K562 (cell line): ENCODE measurements around the gene KIF3A. TPM values are rescaled to one million over a fixed set of nuclear protein-coding genes. Genes with fewer than 3 reads are reported as not detected.

ENCODE experiments used
- ATAC-seq: fragments of 200-7000 bp; cut with Tn5 transposase; 3 replicates; pipeline ENCODE4 v1.9.1; 2020; ENCODE audit warnings: moderate library complexity
- BruUV-seq: library from RNA; stranded (reverse); fragments of 400-500 nt; replicated peaks from 2 replicates; lab custom pipeline; 2021; lab: Mats Ljungman, UMichigan
- CTCF ChIA-PET: fragments of 300-600 bp; formaldehyde crosslinking; extraction: SDS; loops from one replicate; lab custom pipeline; 2021; ENCODE audit warnings: low intra/inter-chr PET ratio; lab: Yijun Ruan, JAX
- POLR2A ChIA-PET: fragments of 300-600, 350-650 bp; sonication (Branson Sonifier 250); formaldehyde crosslinking; extraction: SDS; loops from one replicate; lab custom pipeline; 2021; ENCODE audit warnings: antibody characterized with exemption, inconsistent platforms; lab: Yijun Ruan, JAX
- DNase-seq, 4 experiments: peaks; one replicate each; pipeline versions ENCODE4 v3.0.0 to v3.0.0-alpha.2; 2011 to 2018; ENCODE audit warnings: low spot score in 3 of 4, mixed read lengths in 3 of 4; ENCODE audit errors: extremely low read depth in 1 of 4
- FAIRE-seq: peaks from 2 replicates; lab custom pipeline; 2011; peaks lifted over from hg19 to GRCh38; lab: Jason Lieb, UNC
- H2AFZ ChIP-seq: 2 replicates; pipeline ENCODE4 v1.6.0; 2011; ENCODE audit warnings: low read depth, low read length, control low read depth, inconsistent platforms
- H3K27ac ChIP-seq: fragments of 200-600 bp; 3 replicates; pipeline ENCODE4 v1.8.0; 2011; ENCODE audit warnings: low read depth, mild to moderate bottlenecking, control low read depth, inconsistent platforms, low read length, moderate library complexity, mixed read lengths; ENCODE audit errors: extremely low read depth
- H3K27me3 ChIP-seq, 2 experiments: fragments of 300-600 bp in 1 of 2; 2 replicates in 1 of 2; 3 replicates in 1 of 2; pipeline versions ENCODE4 v1.6.0 to v1.8.0; 2011; ENCODE audit warnings: inconsistent platforms in 2 of 2, low read length in 2 of 2, mild to moderate bottlenecking in 1 of 2, mixed read lengths in 1 of 2, moderate library complexity in 1 of 2; ENCODE audit not compliant: control insufficient read depth in 2 of 2, insufficient read depth in 2 of 2
- H3K36me3 ChIP-seq: fragments of 300-600 bp; 3 replicates; pipeline ENCODE4 v1.8.0; 2011; ENCODE audit warnings: mild to moderate bottlenecking, low read length, inconsistent platforms; ENCODE audit not compliant: control insufficient read depth, insufficient read depth
- H3K4me1 ChIP-seq, 2 experiments: fragments of 200-600 bp in 1 of 2; replicated peaks in 1 of 2; 2 replicates in 1 of 2; 3 replicates in 1 of 2; pipeline versions ENCODE4 v1.5.1 to v1.8.0; 2011; ENCODE audit warnings: inconsistent platforms in 2 of 2, low read length in 2 of 2, mild to moderate bottlenecking in 1 of 2, mixed read lengths in 1 of 2, moderate library complexity in 1 of 2; ENCODE audit not compliant: control insufficient read depth in 2 of 2, insufficient read depth in 2 of 2
- H3K4me2 ChIP-seq: 2 replicates; pipeline ENCODE4 v1.6.1; 2011; ENCODE audit warnings: low read length, control low read depth, inconsistent platforms, mixed read lengths; ENCODE audit not compliant: insufficient read depth
- H3K4me3 ChIP-seq: fragments of 200-600 bp; sonication (generic), shearing (Covaris generic); 2 replicates; pipeline ENCODE4 v1.5.1; 2016; ENCODE audit warnings: control low read depth, inconsistent platforms
- H3K79me2 ChIP-seq: fragments of 200-600 bp; 3 replicates; pipeline ENCODE4 v1.8.0; 2011; ENCODE audit warnings: low read length, inconsistent platforms; ENCODE audit not compliant: control insufficient read depth, insufficient read depth
- H3K9ac ChIP-seq, 2 experiments: 2 replicates each; pipeline versions ENCODE4 v1.6.0 to v1.6.1; 2011; ENCODE audit warnings: low read depth in 2 of 2, low read length in 2 of 2, control low read depth in 1 of 2, inconsistent platforms in 1 of 2, mild to moderate bottlenecking in 1 of 2, mixed read lengths in 1 of 2; ENCODE audit not compliant: insufficient read depth in 1 of 2
- H3K9me1 ChIP-seq: one replicate; pipeline ENCODE4 v1.6.0; 2011; ENCODE audit warnings: inconsistent platforms, mild to moderate bottlenecking, low read length, moderate library complexity; ENCODE audit not compliant: control insufficient read depth, insufficient read depth
- H3K9me3 ChIP-seq: replicated peaks from 2 replicates; pipeline ENCODE4 v1.5.1; 2011; ENCODE audit warnings: low read depth, low read length, inconsistent platforms; ENCODE audit not compliant: control insufficient read depth, insufficient read depth
- H4K20me1 ChIP-seq: replicated peaks from 2 replicates; pipeline ENCODE4 v1.6.1; 2011; ENCODE audit warnings: low read length, inconsistent platforms, mixed read lengths; ENCODE audit not compliant: control insufficient read depth, insufficient read depth
- CTBP1 ChIP-seq: fragments of 450-650 bp; IDR thresholded peaks from 2 replicates; pipeline ENCODE4 v1.6.1; 2016; ENCODE audit warnings: borderline replicate concordance
- CTCF ChIP-seq, 3 experiments: IDR thresholded peaks in 2 of 3; conservative IDR thresholded peaks in 1 of 3; 2 replicates each; pipeline ENCODE4 v1.5.1; 2011 to 2012; ENCODE audit warnings: low read length in 3 of 3, mild to moderate bottlenecking in 3 of 3, control low read depth in 2 of 3, improper control_type of control experiment in 1 of 3, inconsistent platforms in 1 of 3, low read depth in 1 of 3, mixed read lengths in 1 of 3, moderate library complexity in 1 of 3; ENCODE audit not compliant: insufficient read depth in 2 of 3
- DMBX1 ChIP-seq: fragments of 250-450 bp; sonication (Bioruptor Pico); IDR thresholded peaks from 2 replicates; pipeline ENCODE4 v1.8.0; 2022; ENCODE audit warnings: inconsistent platforms, mild to moderate bottlenecking, moderate library complexity, borderline replicate concordance
- FOXP1 ChIP-seq: sonication (generic); formaldehyde crosslinking; IDR thresholded peaks from 2 replicates; pipeline ENCODE4 v1.8.0; 2022; ENCODE audit warnings: mild to moderate bottlenecking, missing genetic modification reagents
- HDAC6 ChIP-seq: IDR thresholded peaks from 2 replicates; pipeline ENCODE4 v1.6.1; 2012; ENCODE audit warnings: low read depth, mild to moderate bottlenecking, control low read depth, inconsistent platforms, low read length, moderate library complexity
- MAZ ChIP-seq, 2 experiments: fragments of 450-650 bp in 1 of 2; sonication (generic) in 1 of 2; formaldehyde crosslinking; IDR thresholded peaks in 1 of 2; conservative IDR thresholded peaks in 1 of 2; 2 replicates each; pipeline versions ENCODE4 v1.4.0 to v1.5.0; 2020; ENCODE audit warnings: mild to moderate bottlenecking in 1 of 2, missing genetic modification reagents in 1 of 2
- MXD1 ChIP-seq: fragments of 250-450 bp; sonication (Bioruptor Pico); IDR thresholded peaks from 2 replicates; pipeline ENCODE4 v1.8.0; 2021; ENCODE audit warnings: borderline replicate concordance, mild to moderate bottlenecking, moderate library complexity; ENCODE audit not compliant: poor library complexity, severe bottlenecking
- NFYB ChIP-seq: IDR thresholded peaks from 2 replicates; pipeline ENCODE4 v1.6.1; 2011; ENCODE audit warnings: mild to moderate bottlenecking, moderate library complexity; ENCODE audit not compliant: insufficient read length; ENCODE audit errors: extremely low read depth
- NR2C1 ChIP-seq, 2 experiments: fragments of 450-650 bp; IDR thresholded peaks; 2 replicates each; pipeline ENCODE4 v1.6.1; 2017; ENCODE audit warnings: mild to moderate bottlenecking in 2 of 2, antibody characterized with exemption in 1 of 2, inconsistent platforms in 1 of 2, missing compliant biosample characterization in 1 of 2, missing genetic modification characterization in 1 of 2
- SIRT6 ChIP-seq: IDR thresholded peaks from one replicate; pipeline ENCODE4 v1.6.1; 2012; ENCODE audit warnings: low read depth, mild to moderate bottlenecking, control low read depth, inconsistent platforms, low read length, moderate library complexity
- TRIM28 ChIP-seq: fragments of 450-650 bp; IDR thresholded peaks from 2 replicates; pipeline ENCODE4 v1.6.1; 2017
- ZC3H4 ChIP-seq: sonication (generic); formaldehyde crosslinking; IDR thresholded peaks from 2 replicates; pipeline ENCODE4 v1.9.0; 2021; ENCODE audit warnings: missing genetic modification reagents, borderline replicate concordance
- ZNF143 ChIP-seq: sonication (generic); formaldehyde crosslinking; IDR thresholded peaks from 2 replicates; pipeline ENCODE4 v1.9.0; 2022; ENCODE audit warnings: mild to moderate bottlenecking, missing genetic modification reagents
- WGBS: fragments of 100-300 bp; shearing (Covaris generic); methylation state at CpG from one replicate; pipeline ENCODE4 v1.1.6; 2016; ENCODE audit warnings: low coverage, mixed read lengths; ENCODE audit not compliant: insufficient coverage; ENCODE audit errors: missing lambda C conversion rate; 5-methylcytosine and 5-hydroxymethylcytosine counted together
- in situ Hi-C: fragments of 300-500 bp; cut with MboI; formaldehyde crosslinking; loops from 4 replicates; pipeline ENCODE4 v1.15.0; 2018; ENCODE audit warnings: inconsistent platforms, mixed read lengths
- intact Hi-C: fragments of 100-400 bp; cut with micrococcal nuclease; formaldehyde crosslinking; loops from 2 replicates; pipeline ENCODE4 v1.14.2; 2022
- polyA plus RNA-seq, 8 experiments: library from polyadenylated mRNA; depleted of rRNA in 4 of 8; stranded (reverse) in 5 of 8; unstranded in 3 of 8; fragments of >200 nt; fragmentation: Nextera tagmentation in 2 of 8; fragmentation: Illumina TruSeq in 1 of 8; extraction: Ambion mirVana in 2 of 8; extraction: Trizol in 1 of 8; gene quantifications; 2 replicates each; pipeline versions ENCODE4 v1.2.1 to v1.2.3, GENCODE V29; 2011 to 2014; ENCODE audit warnings: inconsistent platforms in 1 of 8, missing spikeins in 1 of 8
- total RNA-seq, 7 experiments: library from RNA; depleted of rRNA in 6 of 7; stranded (reverse); fragments of >200 nt in 6 of 7; fragmentation: Illumina TruSeq in 2 of 7; extraction: Trizol in 2 of 7; gene quantifications; 2 replicates each; pipeline versions ENCODE4 v1.2.1 to v1.2.3, GENCODE V29; 2011 to 2021; ENCODE audit warnings: low replicate concordance in 1 of 7

The KIF3A gene
- total and polyA plus RNA-seq, 9 of the 15 experiments (the other 6 are each of a cell fraction or from before 2014, with no cell fraction given): 1.5 to 7.8 (median 6.0) TPM

- no peaks in the 10 kb centered on the region for H3K79me2 ChIP-seq
- H3K4me1 ChIP-seq: peaks cover 0 to 3% of the 10 kb centered on the region in 2 experiments; a peak in 2 of 5 replicates
- in situ Hi-C loops (loop anchor here (5.0 kb wide), 1 partner anchor 69 kb away; no protein-coding TSS in a partner anchor), intact Hi-C loops (loop anchor here (5.0 kb wide), 1 partner anchor 44 kb away; no protein-coding TSS in a partner anchor)
- peaks cover 71% of the 10 kb centered on the region for H3K36me3 ChIP-seq
- WGBS: 94% methylated on average over 13 of the region's 13 CpGs
- no peaks in the 10 kb centered on the region for H3K9me1 ChIP-seq
- H4K20me1 ChIP-seq: no peaks in the 10 kb centered on the region
- TF ChIP-seq SIRT6 (no peak), NFYB (no peak), CTBP1 (no peak), ZNF143 (CRISPR knock-in tag) (no peak)
- no peak overlapping the region for H3K27ac ChIP-seq
- no peaks in the 10 kb centered on the region for H3K27me3 ChIP-seq
- DNase-seq (no peak), ATAC-seq (no peak), FAIRE-seq (no peak)
- no peaks in the 10 kb centered on the region for H3K9me3 ChIP-seq
- H3K4me2 ChIP-seq: no peak overlapping the region
- BruUV-seq: no TSS peak
- no peak overlapping the region for H3K4me3 ChIP-seq
- H3K9ac ChIP-seq: no peak overlapping the region
- POLR2A ChIA-PET: interaction anchor here (1.1 to 1.2 kb wide), 2 partner anchors 12 to 98 kb away, joined by 3 read pairs; no protein-coding TSS in a partner anchor
- CTCF ChIA-PET: no interaction called here
- H2AFZ ChIP-seq: no peak overlapping the region
These were observed 21.1 kb upstream of the KIF3A start for GRCh38 chr5:132758451-132758850.

DNA sequence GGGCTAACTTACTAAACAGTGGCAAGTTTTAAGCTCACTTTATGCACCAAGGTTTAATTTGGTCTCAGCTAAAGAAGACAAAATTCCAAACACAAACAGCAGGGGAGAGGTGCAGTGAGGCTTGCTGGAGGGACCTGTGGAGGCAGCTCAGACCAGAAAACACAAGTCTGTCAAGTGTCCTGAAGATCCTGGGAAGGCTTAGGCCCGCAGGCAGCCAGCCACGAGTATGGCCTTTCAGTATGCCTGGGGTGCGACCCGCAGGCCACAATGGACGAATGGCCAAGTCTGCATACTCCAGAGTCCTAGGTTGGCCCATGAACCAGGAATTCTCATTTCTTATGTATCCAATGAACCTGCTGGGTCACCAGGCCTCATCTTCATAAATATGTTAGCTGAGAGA lies 19.2 kb upstream of the KIF3A start:
- Histone ChIP-seq H3K27me3 (no peaks in the 10 kb centered on the region), H2AFZ (no peak overlapping the region), H3K9me1 (no peaks in the 10 kb centered on the region), H3K4me3 (no peak overlapping the region), H3K27ac (no peak overlapping the region), H3K9ac (0 out of 4 replicates have a peak overlapping the region, but pooled peaks of 1 of the 2 experiments have one; percentile 14), H3K4me2 (no peak overlapping the region), H3K79me2 (no peaks in the 10 kb centered on the region), H4K20me1 (no peaks in the 10 kb centered on the region), H3K9me3 (no peaks in the 10 kb centered on the region), H3K36me3 (peaks cover 52% of the 10 kb centered on the region), H3K4me1 (peaks cover 0 to 3% of the 10 kb centered on the region in 2 experiments; a peak in 2 of 5 replicates)
- DNase-seq (no peak), ATAC-seq (no peak), FAIRE-seq (no peak)
- ChIA-PET POLR2A (interaction anchor here (0.5 to 3.2 kb wide), 3 partner anchors 11 to 100 kb away, joined by 3 to 22 read pairs (median 6); no protein-coding TSS in a partner anchor), CTCF (interaction anchor here (2.8 kb wide), 1 partner anchor 64 kb away, joined by 19 read pairs; no protein-coding TSS in a partner anchor)
- no TSS peak for BruUV-seq
- WGBS: 73% methylated on average over 5 of the region's 5 CpGs
- intact Hi-C loops (loop anchor here (5.0 kb wide), 1 partner anchor 46 kb away; no protein-coding TSS in a partner anchor), in situ Hi-C loops (loop anchor here (5.0 kb wide), 1 partner anchor 71 kb away; no protein-coding TSS in a partner anchor)
- TF ChIP-seq MAZ (CRISPR knock-in tag; conservative IDR thresholded peaks at IDR 0.05 in 1 of 2, IDR thresholded peaks at IDR 0.05 in 1 of 2): no peak
- no peak for TF ChIP-seq DMBX1 (CRISPR knock-in tag)
- TF ChIP-seq HDAC6: no peak
- no peak for TF ChIP-seq NR2C1 (IDR thresholded peaks at IDR 0.05)
- no peak for TF ChIP-seq NR2C1 (tag; IDR thresholded peaks at IDR 0.05)
- no peak for TF ChIP-seq MXD1 (CRISPR knock-in tag)
- no peak for TF ChIP-seq CTCF (IDR thresholded peaks at IDR 0.05 in 2 of 3, conservative IDR thresholded peaks at IDR 0.05 in 1 of 3; ENCODE audit: insufficient read depth in 2 of 3, low read depth in 1 of 3, low read length in 3 of 3)
- TF ChIP-seq ZC3H4 (CRISPR knock-in tag): no peak
- TF ChIP-seq FOXP1 (CRISPR knock-in tag): no peak
- no peak for TF ChIP-seq TRIM28
